Duodenal mucosa (tissue), 2 donors: ENCODE data around the gene RAB6C.
"Not testable (repeated sequence)": the region's sequence is repeated elsewhere in the genome, so short reads cannot be mapped to it uniquely, and the experiment has no call there.

Source experiments
- H3K27ac ChIP-seq: one replicate; pipeline ENCODE4 v1.7.0; 2013; ENCODE audit warnings: low read depth, low read length
- H3K27me3 ChIP-seq, 2 donors: one replicate each; pipeline ENCODE4 v1.7.0; 2013; ENCODE audit warnings: low read length in 2 of 2, control low read depth in 1 of 2; ENCODE audit not compliant: insufficient read depth in 2 of 2, control insufficient read depth in 1 of 2
- H3K36me3 ChIP-seq, 2 donors: one replicate each; pipeline ENCODE4 v1.7.0; 2013; ENCODE audit warnings: low read length in 2 of 2, control low read depth in 1 of 2; ENCODE audit not compliant: insufficient read depth in 2 of 2, control insufficient read depth in 1 of 2
- H3K4me1 ChIP-seq, 2 donors: one replicate each; pipeline ENCODE4 v1.7.0; 2013; ENCODE audit warnings: low read length in 2 of 2, control low read depth in 1 of 2; ENCODE audit not compliant: insufficient read depth in 2 of 2, control insufficient read depth in 1 of 2
- H3K4me3 ChIP-seq, 2 donors: one replicate each; pipeline ENCODE4 v1.7.0; 2013; ENCODE audit warnings: low read length in 2 of 2, low read depth in 1 of 2
- H3K9ac ChIP-seq, 2 donors: one replicate each; pipeline ENCODE4 v1.7.0; 2013; ENCODE audit warnings: low read length in 2 of 2, low read depth in 1 of 2
- H3K9me3 ChIP-seq, 2 donors: one replicate each; pipeline ENCODE4 v1.7.0; 2013; ENCODE audit warnings: low read length in 2 of 2, control low read depth in 1 of 2; ENCODE audit not compliant: control insufficient read depth in 1 of 2

RAB6C gene

GRCh38 chr2:129956171-129956570 is 23.3 kb upstream of the RAB6C start:
- H3K9ac ChIP-seq, H3K9me3 ChIP-seq, H3K27ac ChIP-seq, H3K36me3 ChIP-seq, H3K27me3 ChIP-seq, H3K4me1 ChIP-seq, H3K4me3 ChIP-seq: not testable (repeated sequence)

GRCh38 chr2:129957891-129958290 is 21.6 kb upstream of the RAB6C start:
- Histone ChIP-seq H3K4me1 (no peaks in the 10 kb centered on the region), H3K27me3 (no peaks in the 10 kb centered on the region), H3K27ac (no peak overlapping the region), H3K36me3 (no peaks in the 10 kb centered on the region), H3K9ac (no peak overlapping the region), H3K9me3 (no peaks in the 10 kb centered on the region), H3K4me3 (no peak overlapping the region)

- H3K4me1 ChIP-seq, H3K27me3 ChIP-seq, H3K9ac ChIP-seq: not testable (repeated sequence)
These were observed 20.7 kb upstream of the RAB6C start for GRCh38 chr2:129958736-129959135.

GRCh38 chr2:129968605-129969004 is 10.9 kb upstream of the RAB6C start:
- H3K4me1 ChIP-seq, H3K4me3 ChIP-seq, H3K27ac ChIP-seq, H3K27me3 ChIP-seq, H3K9me3 ChIP-seq, H3K36me3 ChIP-seq, H3K9ac ChIP-seq: not testable (repeated sequence)

More at GRCh38 chr2:129958736-129959135, 20.7 kb upstream of the RAB6C start:
- not testable (repeated sequence) for H3K27ac ChIP-seq, H3K36me3 ChIP-seq, H3K4me3 ChIP-seq, H3K9me3 ChIP-seq

- Histone ChIP-seq H3K9me3 (no peaks in the 10 kb centered on the region), H3K4me3 (no peak overlapping the region), H3K36me3 (no peaks in the 10 kb centered on the region), H3K4me1 (no peaks in the 10 kb centered on the region), H3K9ac (no peak overlapping the region), H3K27me3 (peaks cover 0 to 5% of the 10 kb centered on the region in 2 donors), H3K27ac (no peak overlapping the region)
These were observed 4.3 kb upstream of the RAB6C start for GRCh38 chr2:129975016-129975774.

GRCh38 chr2:129976969-129977368 is 2.5 kb upstream of the RAB6C start:
- not testable (repeated sequence) for H3K27ac ChIP-seq, H3K27me3 ChIP-seq, H3K4me1 ChIP-seq, H3K4me3 ChIP-seq, H3K36me3 ChIP-seq, H3K9me3 ChIP-seq, H3K9ac ChIP-seq

- Histone ChIP-seq H3K27ac (no peak overlapping the region), H3K36me3 (no peaks in the 10 kb centered on the region), H3K9ac (no peak overlapping the region), H3K9me3 (no peaks in the 10 kb centered on the region), H3K4me1 (no peaks in the 10 kb centered on the region), H3K27me3 (peaks cover 0 to 5% of the 10 kb centered on the region in 2 donors), H3K4me3 (no peak overlapping the region)
These were observed 1.5 kb upstream of the RAB6C start for GRCh38 chr2:129977986-129978385.

- not testable (repeated sequence) for H3K27ac ChIP-seq, H3K36me3 ChIP-seq, H3K4me3 ChIP-seq, H3K9ac ChIP-seq, H3K4me1 ChIP-seq, H3K9me3 ChIP-seq, H3K27me3 ChIP-seq
These were observed 780 bp downstream of the RAB6C start for GRCh38 chr2:129980246-129980645.

- not testable (repeated sequence) for H3K4me1 ChIP-seq, H3K9me3 ChIP-seq, H3K36me3 ChIP-seq, H3K27ac ChIP-seq, H3K27me3 ChIP-seq, H3K9ac ChIP-seq, H3K4me3 ChIP-seq
These were observed 2.2 kb downstream of the RAB6C start for GRCh38 chr2:129981689-129982088.

- Histone ChIP-seq H3K27me3 (no peaks in the 10 kb centered on the region), H3K4me3 (no peak overlapping the region), H3K27ac (no peak overlapping the region)
These were observed 5.0 kb downstream of the RAB6C start for GRCh38 chr2:129984426-129984825.

More at GRCh38 chr2:129984426-129984825, 5.0 kb downstream of the RAB6C start:
- H3K9me3 ChIP-seq = no peaks in the 10 kb centered on the region
- H3K36me3 ChIP-seq = no peaks in the 10 kb centered on the region
- no peaks in the 10 kb centered on the region for H3K4me1 ChIP-seq
- H3K9ac ChIP-seq = no peak overlapping the region
